GM19025 (cell line): Measurements from ENCODE around the gene ALCAM.

Experiments
- ATAC-seq: cut with Tn5 transposase; IDR thresholded peaks from one replicate; pipeline ENCODE4 v1.9.1; 2021; ENCODE audit warnings: mild to moderate bottlenecking, low read depth, moderate library complexity; ENCODE audit not compliant: unreplicated experiment

The ALCAM gene

GRCh38 chr3:105518203-105518602 is 151.5 kb downstream of the ALCAM start:
- ATAC-seq: no peak

GRCh38 chr3:105518806-105519418 is 152.2 kb downstream of the ALCAM start:
- ATAC-seq: peak; percentile 84

- no peak for ATAC-seq
Observed at GRCh38 chr3:105521770-105522169, 155.1 kb downstream of the ALCAM start.

- ATAC-seq: no peak
Observed at GRCh38 chr3:105523501-105523900, 156.8 kb downstream of the ALCAM start.

GRCh38 chr3:105525531-105525930 is 158.8 kb downstream of the ALCAM start:
- no peak for ATAC-seq

DNA sequence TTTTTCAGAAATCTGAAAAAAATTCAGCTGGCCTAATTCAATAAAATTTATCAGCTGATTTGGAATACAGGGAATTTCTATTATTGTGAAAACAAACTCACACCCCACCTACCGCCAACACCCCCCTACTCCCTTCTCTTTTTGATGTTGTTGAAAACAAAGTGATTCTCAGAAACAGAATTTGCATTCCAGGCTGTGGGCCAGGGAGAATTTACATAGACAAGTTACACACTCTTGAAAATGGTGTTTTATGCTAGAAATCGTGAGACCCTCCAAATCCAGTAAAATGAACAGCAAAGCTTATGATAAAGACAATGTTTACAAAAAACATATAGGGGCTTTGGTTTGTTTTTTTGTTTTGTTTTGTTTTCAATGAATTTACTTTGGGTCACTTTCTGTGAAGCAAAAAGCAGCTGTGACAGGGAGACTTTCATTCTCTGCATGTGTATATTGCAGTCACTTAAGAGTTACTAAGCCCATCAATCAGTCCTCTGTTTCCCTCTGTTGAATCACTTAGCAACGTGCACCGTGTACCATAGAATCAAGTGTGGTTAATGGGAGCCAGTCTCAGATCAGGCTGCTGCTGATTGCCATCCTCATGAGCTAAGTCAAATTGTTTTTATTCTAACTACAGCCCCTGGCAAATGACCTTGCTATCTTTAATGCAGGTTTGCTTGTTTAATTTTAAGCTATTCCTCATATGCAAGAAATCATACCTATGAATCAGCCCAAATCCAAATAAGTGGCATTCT is 159.8 kb downstream of the ALCAM start:
- ATAC-seq: no peak

GRCh38 chr3:105527535-105527934 is 160.8 kb downstream of the ALCAM start:
- no peak for ATAC-seq

DNA sequence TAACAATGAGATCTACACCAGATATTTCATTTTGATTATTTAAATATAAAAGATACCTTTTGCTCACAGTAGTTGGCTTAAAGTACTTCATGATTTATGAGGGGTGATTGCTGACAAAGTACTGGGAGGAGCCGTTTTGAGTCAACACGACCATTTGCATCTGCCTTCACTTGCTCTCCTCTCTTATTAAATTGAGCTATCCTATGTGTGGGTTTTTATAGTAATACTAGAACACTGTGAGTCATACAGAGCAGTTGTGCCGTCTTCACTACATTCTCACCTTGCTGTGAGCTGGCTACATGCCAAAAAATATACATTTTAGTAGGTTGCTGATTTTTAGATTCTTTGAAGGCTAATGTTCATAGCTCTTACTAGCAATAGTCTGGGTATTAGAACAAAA is 161.2 kb downstream of the ALCAM start:
- peak; percentile 56 for ATAC-seq

- ATAC-seq: no peak
Observed at GRCh38 chr3:105528955-105529354, 162.2 kb downstream of the ALCAM start.

DNA sequence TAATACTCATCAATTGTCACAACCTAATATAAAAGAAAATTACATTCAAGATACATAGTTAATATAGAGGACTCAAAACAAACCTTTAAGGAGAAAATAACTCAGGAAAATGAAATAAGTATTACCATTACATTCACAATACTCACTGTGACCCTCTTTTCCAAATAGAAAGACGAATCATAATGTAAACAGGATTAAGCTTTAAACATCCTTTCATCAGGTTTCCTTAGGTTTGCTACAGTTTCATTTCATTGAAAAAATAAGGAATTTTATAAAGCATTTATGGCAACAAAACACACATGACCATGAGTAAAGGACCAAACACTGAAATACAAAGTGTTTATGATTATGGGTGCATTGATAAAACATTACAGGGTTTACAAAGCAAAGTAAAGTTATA is 162.7 kb downstream of the ALCAM start:
- ATAC-seq: no peak

DNA sequence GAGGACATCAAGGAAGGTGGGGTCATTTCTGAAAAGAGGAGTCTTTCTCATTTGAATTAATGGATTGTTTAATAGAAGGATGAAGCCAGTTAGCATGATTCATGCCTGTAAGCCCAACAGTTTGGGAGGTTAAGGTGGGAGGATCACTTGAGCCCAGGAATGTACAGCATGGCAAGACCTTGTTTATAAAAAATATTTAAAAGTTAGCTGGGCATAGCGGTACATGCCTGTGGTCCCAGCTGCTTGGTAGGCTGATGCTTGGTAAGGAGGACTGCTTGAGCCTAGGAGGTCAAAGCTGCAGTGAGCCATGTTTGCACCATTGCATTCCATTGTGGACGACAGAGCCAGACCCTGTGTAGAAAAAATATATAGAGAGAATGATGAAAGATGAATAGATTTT is 165.5 kb downstream of the ALCAM start:
- ATAC-seq: no peak

DNA sequence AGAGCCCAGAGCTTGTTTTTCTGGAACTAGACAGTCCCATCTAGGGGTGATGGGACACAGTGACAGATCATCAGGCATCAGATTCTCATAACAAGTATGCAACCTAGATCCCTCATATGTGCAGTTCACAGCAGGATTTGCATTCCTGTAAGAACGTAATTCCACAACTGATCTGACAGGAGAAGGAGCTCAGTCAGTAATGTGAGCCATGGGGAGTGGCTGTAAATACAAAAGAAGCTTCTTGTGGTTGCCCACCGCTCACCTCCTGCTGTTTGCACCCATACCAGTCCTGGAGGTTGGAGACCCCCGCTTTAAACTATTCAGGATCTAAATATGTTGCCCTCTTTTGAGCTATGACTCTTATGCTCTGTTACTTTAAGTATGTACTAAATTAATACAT is 167.3 kb downstream of the ALCAM start:
- ATAC-seq: no peak

DNA sequence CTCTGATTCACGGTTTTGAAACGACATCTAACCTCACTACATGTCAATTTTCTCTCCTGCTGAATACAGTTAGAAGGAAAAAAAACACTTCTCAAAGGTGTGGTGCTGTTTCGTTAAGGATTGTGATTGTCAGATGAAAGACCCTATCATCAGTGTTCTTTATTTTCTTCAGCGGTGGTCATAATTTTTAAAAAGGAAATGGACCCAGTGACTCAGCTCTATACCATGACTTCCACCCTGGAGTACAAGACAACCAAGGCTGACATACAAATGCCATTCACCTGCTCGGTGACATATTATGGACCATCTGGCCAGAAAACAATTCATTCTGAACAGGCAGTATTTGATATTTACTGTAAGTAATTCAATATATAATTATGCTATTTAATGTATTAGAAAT is 167.8 kb downstream of the ALCAM start:
- no peak for ATAC-seq

GRCh38 chr3:105537371-105538080 is 170.8 kb downstream of the ALCAM start:
- no peak for ATAC-seq

DNA sequence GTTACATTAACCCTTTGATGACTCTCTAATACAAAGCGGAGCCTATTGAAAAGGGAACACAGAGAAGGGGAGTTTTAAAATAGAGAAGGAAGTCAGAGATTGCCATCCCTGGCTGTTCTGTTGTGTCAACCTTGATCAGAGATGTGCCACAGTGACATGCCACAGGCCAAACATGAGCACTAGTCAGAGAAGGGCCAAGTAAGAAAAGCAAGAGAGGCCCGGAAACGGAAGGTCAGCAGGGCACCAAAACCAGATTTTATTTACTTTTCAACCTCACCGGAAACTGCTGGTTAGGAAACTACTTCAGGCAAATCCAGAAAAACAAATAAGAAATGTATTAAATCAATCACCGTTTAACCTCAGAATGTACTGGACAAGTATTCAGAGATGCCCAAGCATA is 171.8 kb downstream of the ALCAM start:
- no peak for ATAC-seq

DNA sequence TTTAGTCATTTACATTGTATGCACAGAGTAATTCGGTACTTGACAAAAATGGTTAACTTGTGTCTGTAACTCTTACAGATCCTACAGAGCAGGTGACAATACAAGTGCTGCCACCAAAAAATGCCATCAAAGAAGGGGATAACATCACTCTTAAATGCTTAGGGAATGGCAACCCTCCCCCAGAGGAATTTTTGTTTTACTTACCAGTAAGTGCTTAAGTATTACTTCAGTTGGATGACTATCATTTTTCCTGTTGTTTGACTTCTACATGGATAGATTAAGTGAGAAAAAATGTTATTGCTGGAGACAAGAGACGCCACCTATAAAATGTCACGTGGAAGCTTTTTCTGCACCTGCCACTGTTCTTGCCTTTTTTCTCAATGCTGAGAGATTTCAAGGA is 173.2 kb downstream of the ALCAM start:
- ATAC-seq: no peak

DNA sequence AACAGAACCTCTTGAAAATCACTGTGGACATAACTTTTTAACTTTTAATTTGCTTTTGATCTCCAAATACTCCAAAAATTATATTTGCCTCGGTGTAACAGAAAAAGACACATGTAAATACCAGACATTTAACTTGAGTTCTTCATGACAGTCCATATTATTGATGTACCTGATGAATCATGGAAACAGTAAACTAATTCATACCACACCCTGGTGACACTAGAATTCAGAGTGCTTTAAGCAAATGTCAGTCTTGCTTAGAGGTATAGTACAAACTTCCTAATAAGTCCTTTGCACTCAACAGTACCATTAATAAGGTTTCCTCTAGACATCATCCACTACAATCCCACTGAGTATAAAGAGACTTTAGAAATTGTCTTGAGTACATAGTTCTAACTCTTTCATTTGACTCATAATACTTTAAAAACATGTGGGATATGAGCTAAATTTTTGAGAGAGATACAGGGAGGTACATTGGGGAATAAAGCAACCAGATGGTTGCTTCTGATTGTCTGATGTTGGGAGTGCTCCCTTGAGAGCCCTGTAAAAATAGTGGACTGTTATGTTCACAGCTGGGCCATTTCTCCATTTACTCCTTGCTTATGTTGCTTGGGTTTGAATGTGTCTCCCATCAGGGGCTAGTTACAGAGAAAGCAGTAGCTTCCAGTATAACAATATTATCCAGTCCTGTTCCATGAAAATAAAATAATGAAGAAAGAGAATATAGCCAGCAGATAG is 175.7 kb downstream of the ALCAM start:
- ATAC-seq: no peak

GRCh38 chr3:105545051-105545450 is 178.3 kb downstream of the ALCAM start:
- no peak for ATAC-seq

DNA sequence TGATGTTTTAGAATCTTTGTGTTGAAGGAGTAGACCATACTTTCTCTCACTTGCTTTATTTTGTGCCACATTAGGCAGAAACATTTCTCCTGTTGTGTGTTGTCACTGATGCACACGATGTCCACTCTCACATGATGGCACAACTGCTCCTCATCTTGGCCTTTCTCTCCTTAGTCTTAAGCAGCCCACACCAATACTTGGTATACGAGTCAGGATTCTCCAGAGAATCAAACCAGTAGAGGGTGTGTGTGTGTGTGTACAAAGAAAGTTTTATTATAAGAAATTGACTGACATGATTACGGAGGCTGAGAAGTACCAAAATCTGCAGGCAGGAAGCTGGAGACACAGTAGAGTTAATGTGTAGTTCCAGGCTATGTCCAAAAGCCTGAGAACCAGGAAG is 187.1 kb downstream of the ALCAM start:
- no peak for ATAC-seq

GRCh38 chr3:105555206-105555605 is 188.5 kb downstream of the ALCAM start:
- no peak for ATAC-seq

- no peak for ATAC-seq
Observed at GRCh38 chr3:105559856-105560255, 193.1 kb downstream of the ALCAM start.
